Urinary bladder (tissue), 4 donors: ENCODE measurements around the gene GRIK1. TPM values are rescaled to one million over a fixed set of nuclear protein-coding genes. Genes with fewer than 3 reads are reported as not detected.

Source experiments
- DNase-seq: peaks from one replicate; pipeline ENCODE4 v3.0.0-alpha.2; 2015; ENCODE audit errors: extremely low spot score
- H3K27ac ChIP-seq: one replicate; pipeline ENCODE4 v1.5.1; 2013; ENCODE audit warnings: low read depth, mild to moderate bottlenecking, moderate library complexity
- H3K36me3 ChIP-seq: one replicate; pipeline ENCODE4 v1.6.1; 2013; ENCODE audit warnings: mild to moderate bottlenecking, moderate library complexity; ENCODE audit not compliant: insufficient read depth
- H3K4me1 ChIP-seq: one replicate; pipeline ENCODE4 v1.6.1; 2013; ENCODE audit warnings: mild to moderate bottlenecking, moderate library complexity; ENCODE audit not compliant: insufficient read depth
- H3K4me3 ChIP-seq: one replicate; pipeline ENCODE4 v1.5.1; 2013; ENCODE audit warnings: low read depth, low read length
- WGBS: extraction: QIAGEN DNeasy Blood & Tissue Kit; methylation state at CpG from one replicate; pipeline ENCODE4 v1.1.7; 2013; 5-methylcytosine and 5-hydroxymethylcytosine counted together
- polyA plus RNA-seq: library from polyadenylated mRNA; stranded (reverse); fragments of 200-250 nt; gene quantifications from one replicate; pipeline ENCODE4 v1.2.3, GENCODE V29; 2013
- total RNA-seq: library from RNA; depleted of rRNA; stranded (reverse); fragments of >200 nt; gene quantifications from one replicate; pipeline ENCODE4 v1.2.3, GENCODE V29; 2014
- donor health status: healthy with polysubstance abuse.
- donor health status: healthy.

GRIK1 gene
- total and polyA plus RNA-seq, 2 donors, result 1.7 to 3.8 TPM

GRCh38 chr21:29654203-29654602 is 285.6 kb downstream of the GRIK1 start:
- H3K4me1 ChIP-seq, result no peaks in the 10 kb centered on the region
- H3K36me3 ChIP-seq, result no peaks in the 10 kb centered on the region
- DNase-seq, result no peak
- H3K4me3 ChIP-seq, result no peak overlapping the region
- no peak overlapping the region for H3K27ac ChIP-seq

- 85% methylated on average over 6 of the region's 6 CpGs for WGBS
These were observed 289.2 kb downstream of the GRIK1 start for GRCh38 chr21:29650523-29651022.

GRCh38 chr21:29649406-29649814 is 290.4 kb downstream of the GRIK1 start:
- WGBS, result 65% methylated on average over 5 of the region's 5 CpGs

More at GRCh38 chr21:29650523-29651022, 289.2 kb downstream of the GRIK1 start:
- no peak overlapping the region for H3K4me3 ChIP-seq
- no peak overlapping the region for H3K27ac ChIP-seq
- H3K36me3 ChIP-seq, result no peaks in the 10 kb centered on the region
- no peak for DNase-seq
- no peaks in the 10 kb centered on the region for H3K4me1 ChIP-seq

GRCh38 chr21:29648710-29649240 is 291.0 kb downstream of the GRIK1 start:
- WGBS, result 83% methylated on average over 5 of the region's 5 CpGs
- no peak for DNase-seq
- H3K36me3 ChIP-seq, result no peaks in the 10 kb centered on the region
- H3K27ac ChIP-seq, result no peak overlapping the region
- H3K4me1 ChIP-seq, result no peaks in the 10 kb centered on the region
- H3K4me3 ChIP-seq, result no peak overlapping the region

More at GRCh38 chr21:29649406-29649814, 290.4 kb downstream of the GRIK1 start:
- H3K4me3 ChIP-seq, result no peak overlapping the region
- H3K4me1 ChIP-seq, result no peaks in the 10 kb centered on the region
- H3K36me3 ChIP-seq, result no peaks in the 10 kb centered on the region
- DNase-seq, result no peak
- H3K27ac ChIP-seq, result no peak overlapping the region

- WGBS, result 51% methylated on average over 5 of the region's 5 CpGs
These were observed 292.4 kb downstream of the GRIK1 start for GRCh38 chr21:29647353-29647781.

GRCh38 chr21:29645666-29646553 is 293.9 kb downstream of the GRIK1 start:
- H3K4me1 ChIP-seq, result no peaks in the 10 kb centered on the region
- H3K4me3 ChIP-seq, result no peak overlapping the region
- H3K27ac ChIP-seq, result no peak overlapping the region
- DNase-seq, result no peak
- H3K36me3 ChIP-seq, result no peaks in the 10 kb centered on the region
- 73% methylated on average over 3 of the region's 3 CpGs for WGBS

More at GRCh38 chr21:29647353-29647781, 292.4 kb downstream of the GRIK1 start:
- DNase-seq, result no peak
- H3K27ac ChIP-seq, result no peak overlapping the region
- H3K4me3 ChIP-seq, result no peak overlapping the region
- no peaks in the 10 kb centered on the region for H3K36me3 ChIP-seq
- H3K4me1 ChIP-seq, result no peaks in the 10 kb centered on the region

GRCh38 chr21:29643289-29643688 is 296.5 kb downstream of the GRIK1 start:
- WGBS, result 91% methylated on average over 3 of the region's 3 CpGs
- H3K36me3 ChIP-seq, result no peaks in the 10 kb centered on the region

GRCh38 chr21:29642551-29643245 is 297.1 kb downstream of the GRIK1 start:
- no peak for DNase-seq
- H3K4me3 ChIP-seq, result no peak overlapping the region
- 89% methylated on average over 10 of the region's 10 CpGs for WGBS
- H3K4me1 ChIP-seq, result no peaks in the 10 kb centered on the region
- H3K36me3 ChIP-seq, result no peaks in the 10 kb centered on the region
- no peak overlapping the region for H3K27ac ChIP-seq

More at GRCh38 chr21:29643289-29643688, 296.5 kb downstream of the GRIK1 start:
- Histone ChIP-seq H3K27ac (no peak overlapping the region), H3K4me1 (no peaks in the 10 kb centered on the region), H3K4me3 (no peak overlapping the region)
- DNase-seq, result no peak

GRCh38 chr21:29641635-29642550 is 297.9 kb downstream of the GRIK1 start:
- WGBS, result 93% methylated on average over 7 of the region's 7 CpGs
- Histone ChIP-seq H3K27ac (no peak overlapping the region), H3K4me3 (no peak overlapping the region), H3K36me3 (no peaks in the 10 kb centered on the region), H3K4me1 (no peaks in the 10 kb centered on the region)
- DNase-seq, result no peak

- no peak overlapping the region for H3K4me3 ChIP-seq
- no peak for DNase-seq
- 93% methylated on average over 5 of the region's 5 CpGs for WGBS
- no peaks in the 10 kb centered on the region for H3K4me1 ChIP-seq
- no peaks in the 10 kb centered on the region for H3K36me3 ChIP-seq
- no peak overlapping the region for H3K27ac ChIP-seq
These were observed 298.7 kb downstream of the GRIK1 start for GRCh38 chr21:29641001-29641634.

- H3K4me1 ChIP-seq, result no peaks in the 10 kb centered on the region
- H3K4me3 ChIP-seq, result no peak overlapping the region
- WGBS, result 48% methylated on average over 2 of the region's 2 CpGs
- no peaks in the 10 kb centered on the region for H3K36me3 ChIP-seq
- no peak overlapping the region for H3K27ac ChIP-seq
- no peak for DNase-seq
These were observed 299.7 kb downstream of the GRIK1 start for GRCh38 chr21:29640080-29640508.

- Histone ChIP-seq H3K4me1 (no peaks in the 10 kb centered on the region), H3K36me3 (no peaks in the 10 kb centered on the region), H3K4me3 (no peak overlapping the region), H3K27ac (no peak overlapping the region)
- WGBS, result 80% methylated on average over 5 of the region's 5 CpGs
- DNase-seq, result no peak
These were observed 300.3 kb downstream of the GRIK1 start for GRCh38 chr21:29639366-29640079.
